ENCODE data around the gene PDE4D. TPM values are rescaled to one million over a fixed set of nuclear protein-coding genes. Genes with fewer than 3 reads are reported as not detected.

PDE4D gene
- polyA plus RNA-seq, 1 donor (not counting 4 experiments of a cell fraction or from before 2014, with no cell fraction given): 3.6 TPM

DNA sequence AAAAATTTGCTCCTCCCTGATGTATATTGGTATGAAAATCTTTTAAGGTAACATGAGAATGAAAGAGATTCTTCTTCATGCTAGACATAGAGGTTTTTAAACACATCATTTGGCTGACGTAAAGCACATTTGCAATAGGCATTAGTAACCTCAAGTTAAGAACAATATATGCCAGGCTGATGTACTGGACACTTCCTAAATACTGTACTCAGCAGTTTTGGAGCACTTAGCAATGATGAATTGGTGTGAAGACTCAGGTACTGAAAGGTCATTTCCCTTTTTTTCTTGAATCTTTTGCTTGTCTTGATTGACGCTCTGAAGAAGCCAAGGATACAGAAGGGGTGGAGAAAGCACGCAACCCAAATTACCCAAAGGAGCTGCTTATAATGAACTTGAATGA lies 322.5 kb downstream of the PDE4D start:
- no peak for TF ChIP-seq EZH2 (IDR thresholded peaks at IDR 0.05; ENCODE audit: low read length)
- TF ChIP-seq, protein P1, sequence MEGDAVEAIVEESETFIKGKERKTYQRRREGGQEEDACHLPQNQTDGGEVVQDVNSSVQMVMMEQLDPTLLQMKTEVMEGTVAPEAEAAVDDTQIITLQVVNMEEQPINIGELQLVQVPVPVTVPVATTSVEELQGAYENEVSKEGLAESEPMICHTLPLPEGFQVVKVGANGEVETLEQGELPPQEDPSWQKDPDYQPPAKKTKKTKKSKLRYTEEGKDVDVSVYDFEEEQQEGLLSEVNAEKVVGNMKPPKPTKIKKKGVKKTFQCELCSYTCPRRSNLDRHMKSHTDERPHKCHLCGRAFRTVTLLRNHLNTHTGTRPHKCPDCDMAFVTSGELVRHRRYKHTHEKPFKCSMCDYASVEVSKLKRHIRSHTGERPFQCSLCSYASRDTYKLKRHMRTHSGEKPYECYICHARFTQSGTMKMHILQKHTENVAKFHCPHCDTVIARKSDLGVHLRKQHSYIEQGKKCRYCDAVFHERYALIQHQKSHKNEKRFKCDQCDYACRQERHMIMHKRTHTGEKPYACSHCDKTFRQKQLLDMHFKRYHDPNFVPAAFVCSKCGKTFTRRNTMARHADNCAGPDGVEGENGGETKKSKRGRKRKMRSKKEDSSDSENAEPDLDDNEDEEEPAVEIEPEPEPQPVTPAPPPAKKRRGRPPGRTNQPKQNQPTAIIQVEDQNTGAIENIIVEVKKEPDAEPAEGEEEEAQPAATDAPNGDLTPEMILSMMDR (optimal IDR thresholded peaks at IDR 0.05 in 1 of 3, IDR thresholded peaks at IDR 0.05 in 1 of 3, conservative IDR thresholded peaks at IDR 0.05 in 1 of 3; ENCODE audit: extremely low read depth in 1 of 3, insufficient read depth in 2 of 3, low read length in 3 of 3): no peak
- dilution Hi-C loops (cut with MboI; ENCODE audit: extremely low pct_ligation_motif_present, low sequenced_read_pairs): no loop called here
- H3K9me1 ChIP-seq (ENCODE audit: control insufficient read depth, extremely low read depth, insufficient read depth, low read length): no peaks in the 10 kb centered on the region
- H3K27me3 ChIP-seq (ENCODE audit: control insufficient read depth, extremely low read depth, insufficient read depth, low read length): no peaks in the 10 kb centered on the region
- H2AFZ ChIP-seq (ENCODE audit: control insufficient read depth, low read length): no peak overlapping the region
- no peak overlapping the region for H3K4me2 ChIP-seq (ENCODE audit: control insufficient read depth, extremely low read depth, insufficient read depth, low read depth, low read length)
- H3K27ac ChIP-seq (ENCODE audit: control insufficient read depth, insufficient read depth, low read length): no peak overlapping the region
- no peak overlapping the region for H3K4me3 ChIP-seq (ENCODE audit: control insufficient read depth in 2 of 3, extremely low read depth in 1 of 3, insufficient read depth in 2 of 3, low read depth in 1 of 3, low read length in 3 of 3)
- no peaks in the 10 kb centered on the region for H3K79me2 ChIP-seq (ENCODE audit: control insufficient read depth, insufficient read depth, low read length)
- FAIRE-seq: no peak
- no peaks in the 10 kb centered on the region for H4K20me1 ChIP-seq (ENCODE audit: control insufficient read depth, extremely low read depth, insufficient read depth, low read length)
- no peak for DNase-seq (ENCODE audit: low read depth, low spot score)
- no peaks in the 10 kb centered on the region for H3K9me3 ChIP-seq (ENCODE audit: control insufficient read depth, low read depth, low read length)
- H3K4me1 ChIP-seq (ENCODE audit: control insufficient read depth, extremely low read depth, insufficient read depth, low read length): no peaks in the 10 kb centered on the region
- H3K9ac ChIP-seq (ENCODE audit: control insufficient read depth, extremely low read depth, insufficient read depth, low read length): no peak overlapping the region
- no peaks in the 10 kb centered on the region for H3K36me3 ChIP-seq (ENCODE audit: control insufficient read depth in 2 of 2, extremely low read depth in 1 of 2, insufficient read depth in 2 of 2, low read length in 2 of 2)

DNA sequence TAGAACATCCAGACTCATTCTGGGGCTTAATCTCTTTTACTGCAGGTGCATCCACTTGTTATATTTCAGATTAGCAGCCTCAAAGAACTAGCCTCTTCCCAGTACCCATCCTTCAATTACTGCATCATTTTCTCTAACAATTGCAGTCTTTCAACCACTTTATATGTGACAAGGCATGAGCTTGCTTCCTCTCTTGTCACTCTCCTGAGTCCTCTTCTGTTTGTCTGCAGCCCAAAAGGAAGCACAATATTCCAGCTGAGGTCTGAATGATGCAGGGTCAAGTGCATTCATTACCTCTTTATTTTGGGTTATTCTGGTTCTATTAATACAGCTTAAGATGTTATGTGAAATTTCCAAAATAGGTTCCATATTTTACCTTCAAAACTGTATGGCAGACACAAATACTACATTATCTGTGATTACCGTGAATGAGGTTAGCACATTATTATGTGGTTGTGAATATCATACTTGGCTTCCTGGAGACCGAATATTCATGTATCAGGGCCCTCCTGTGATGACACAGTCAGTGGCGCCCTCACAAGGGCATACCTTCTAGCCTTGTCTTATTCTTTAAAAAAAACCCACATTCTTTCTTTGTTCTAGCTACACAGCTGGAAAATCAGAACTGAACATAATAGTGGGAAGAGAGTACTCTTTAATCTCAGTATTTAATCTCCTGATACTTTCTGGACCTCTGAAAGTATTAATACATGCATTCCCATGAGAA lies 323.8 kb downstream of the PDE4D start:
- Histone ChIP-seq H3K27me3 (ENCODE audit: control insufficient read depth, extremely low read depth, insufficient read depth, low read length) (no peaks in the 10 kb centered on the region), H3K9me1 (ENCODE audit: control insufficient read depth, extremely low read depth, insufficient read depth, low read length) (no peaks in the 10 kb centered on the region), H3K4me2 (ENCODE audit: control insufficient read depth, extremely low read depth, insufficient read depth, low read depth, low read length) (no peak overlapping the region), H3K79me2 (ENCODE audit: control insufficient read depth, insufficient read depth, low read length) (no peaks in the 10 kb centered on the region), H3K4me3 (ENCODE audit: control insufficient read depth in 2 of 3, extremely low read depth in 1 of 3, insufficient read depth in 2 of 3, low read depth in 1 of 3, low read length in 3 of 3) (no peak overlapping the region), H3K4me1 (ENCODE audit: control insufficient read depth, extremely low read depth, insufficient read depth, low read length) (no peaks in the 10 kb centered on the region), H3K36me3 (ENCODE audit: control insufficient read depth in 2 of 2, extremely low read depth in 1 of 2, insufficient read depth in 2 of 2, low read length in 2 of 2) (no peaks in the 10 kb centered on the region), H2AFZ (ENCODE audit: control insufficient read depth, low read length) (no peak overlapping the region), H3K9me3 (ENCODE audit: control insufficient read depth, low read depth, low read length) (no peaks in the 10 kb centered on the region), H3K9ac (ENCODE audit: control insufficient read depth, extremely low read depth, insufficient read depth, low read length) (no peak overlapping the region), H4K20me1 (ENCODE audit: control insufficient read depth, extremely low read depth, insufficient read depth, low read length) (no peaks in the 10 kb centered on the region), H3K27ac (ENCODE audit: control insufficient read depth, insufficient read depth, low read length) (no peak overlapping the region)
- DNase-seq (ENCODE audit: low read depth, low spot score) (no peak), FAIRE-seq (no peak)
- TF ChIP-seq, protein P1 (optimal IDR thresholded peaks at IDR 0.05 in 1 of 3, IDR thresholded peaks at IDR 0.05 in 1 of 3, conservative IDR thresholded peaks at IDR 0.05 in 1 of 3; ENCODE audit: extremely low read depth in 1 of 3, insufficient read depth in 2 of 3, low read length in 3 of 3): no peak
- TF ChIP-seq EZH2 (IDR thresholded peaks at IDR 0.05; ENCODE audit: low read length): no peak
- dilution Hi-C loops (cut with MboI; ENCODE audit: extremely low pct_ligation_motif_present, low sequenced_read_pairs): no loop called here
